HepG2 (cell line): Measurements from ENCODE around the gene NCLN. TPM values are rescaled to one million over a fixed set of nuclear protein-coding genes. Genes with fewer than 3 reads are reported as not detected.
A peak's percentile ranks its signal among the peaks of the same experiment; 100 is the strongest.

ENCODE experiments used
- ATAC-seq: fragments of 200-7000 bp; cut with Tn5 transposase; 3 replicates; pipeline ENCODE4 v1.9.1; 2020; ENCODE audit warnings: mild to moderate bottlenecking, moderate library complexity
- BruUV-seq: library from RNA; stranded (reverse); fragments of 400-500 nt; replicated peaks from 2 replicates; lab custom pipeline; 2021; lab: Mats Ljungman, UMichigan
- CTCF ChIA-PET: fragments of 300-600 bp; formaldehyde crosslinking; extraction: SDS; loops from one replicate; lab custom pipeline; 2021; ENCODE audit warnings: low total read pairs, inconsistent platforms, low intra/inter-chr PET ratio; lab: Yijun Ruan, JAX
- POLR2A ChIA-PET: fragments of 350-600 bp; sonication (Branson Sonifier 250); formaldehyde crosslinking; loops from one replicate; lab custom pipeline; 2020; ENCODE audit warnings: antibody characterized with exemption, inconsistent platforms; lab: Yijun Ruan, JAX
- DNase-seq: peaks from one replicate; pipeline ENCODE4 v3.0.0-alpha.2; 2015; ENCODE audit warnings: low spot score
- FAIRE-seq: peaks from 3 replicates; lab custom pipeline; 2011; peaks lifted over from hg19 to GRCh38; lab: Jason Lieb, UNC
- H2AFZ ChIP-seq: one replicate; pipeline ENCODE4 v1.6.1; 2011; ENCODE audit warnings: low read length, inconsistent platforms
- H3K27ac ChIP-seq: fragments of 300-600 bp; 3 replicates; pipeline ENCODE4 v1.8.0; 2011; ENCODE audit warnings: mixed run types, mild to moderate bottlenecking, mixed read lengths, low read length, inconsistent platforms; ENCODE audit not compliant: insufficient read depth; ENCODE audit errors: extremely low read length
- H3K27me3 ChIP-seq, 2 experiments: fragments of 200-600 bp in 1 of 2; 2 replicates in 1 of 2; 3 replicates in 1 of 2; pipeline versions ENCODE4 v1.6.0 to v1.8.0; 2011; ENCODE audit warnings: low read length in 2 of 2, mild to moderate bottlenecking in 2 of 2, moderate library complexity in 2 of 2, inconsistent platforms in 1 of 2; ENCODE audit not compliant: insufficient read depth in 2 of 2, control insufficient read depth in 1 of 2
- H3K36me3 ChIP-seq, 2 experiments: fragments of 200-600 bp in 1 of 2; replicated peaks in 1 of 2; 2 replicates in 1 of 2; 3 replicates in 1 of 2; pipeline versions ENCODE4 v1.5.1 to v1.8.0; 2011; ENCODE audit warnings: low read length in 2 of 2, inconsistent platforms in 1 of 2; ENCODE audit not compliant: insufficient read depth in 2 of 2, control insufficient read depth in 1 of 2
- H3K4me1 ChIP-seq: 2 replicates; pipeline ENCODE4 v1.5.1; 2012; ENCODE audit warnings: low read length, inconsistent platforms; ENCODE audit not compliant: insufficient read depth
- H3K4me2 ChIP-seq: 2 replicates; pipeline ENCODE4 v1.6.0; 2011; ENCODE audit warnings: low read depth, low read length, inconsistent platforms
- H3K4me3 ChIP-seq, 3 experiments: fragments of 200-600 bp in 1 of 3; sonication (generic), shearing (Covaris generic) in 1 of 3; replicated peaks in 1 of 3; 2 replicates each; pipeline ENCODE4 v1.5.1; 2011 to 2016; ENCODE audit warnings: low read length in 3 of 3, inconsistent platforms in 2 of 3, low read depth in 2 of 3, mild to moderate bottlenecking in 2 of 3, control low read depth in 1 of 3, mixed read lengths in 1 of 3; ENCODE audit not compliant: insufficient read depth in 1 of 3
- H3K79me2 ChIP-seq: one replicate; pipeline ENCODE4 v1.6.1; 2011; ENCODE audit warnings: low read length, inconsistent platforms; ENCODE audit not compliant: insufficient read depth
- H3K9ac ChIP-seq: 2 replicates; pipeline ENCODE4 v1.6.0; 2011; ENCODE audit warnings: mild to moderate bottlenecking, low read depth, low read length, inconsistent platforms; ENCODE audit not compliant: insufficient read depth
- H3K9me3 ChIP-seq: 2 replicates; pipeline ENCODE4 v1.5.1; 2012; ENCODE audit warnings: mild to moderate bottlenecking, low read length
- H4K20me1 ChIP-seq: 2 replicates; pipeline ENCODE4 v1.6.0; 2011; ENCODE audit warnings: inconsistent platforms, mild to moderate bottlenecking, low read length, moderate library complexity; ENCODE audit not compliant: insufficient read depth
- DMAP1 ChIP-seq: IDR thresholded peaks from 2 replicates; pipeline ENCODE4 v1.6.1; 2016
- KLF15 ChIP-seq: sonication (generic); formaldehyde crosslinking; IDR thresholded peaks from 2 replicates; pipeline ENCODE4 v1.8.1; 2023; ENCODE audit warnings: borderline replicate concordance, mild to moderate bottlenecking, inconsistent platforms, missing genetic modification reagents, mixed read lengths
- MAFK ChIP-seq, 2 experiments: IDR thresholded peaks in 1 of 2; conservative IDR thresholded peaks in 1 of 2; 2 replicates each; pipeline ENCODE4 v1.6.1; 2011; ENCODE audit warnings: improper control_type of control experiment in 2 of 2, low read length in 2 of 2
- MEIS1 ChIP-seq: sonication (generic); formaldehyde crosslinking; IDR thresholded peaks from 2 replicates; pipeline ENCODE4 v1.9.0; 2021; ENCODE audit warnings: mild to moderate bottlenecking, missing genetic modification reagents, moderate library complexity, borderline replicate concordance
- XRCC5 ChIP-seq: fragments of 200-400 bp; formaldehyde crosslinking; optimal IDR thresholded peaks from 2 replicates; pipeline ENCODE3; 2017; ENCODE audit warnings: mild to moderate bottlenecking, low read length
- YEATS4 ChIP-seq: sonication (generic); formaldehyde crosslinking; IDR thresholded peaks from 2 replicates; pipeline ENCODE4 v1.4.0; 2020; ENCODE audit warnings: missing genetic modification reagents, borderline replicate concordance
- ZNF121 ChIP-seq: sonication (generic); formaldehyde crosslinking; IDR thresholded peaks from 2 replicates; pipeline ENCODE4 v1.5.0; 2020; ENCODE audit warnings: mild to moderate bottlenecking, missing genetic modification reagents
- WGBS: methylation state at CpG from one replicate; pipeline ENCODE4 v1.1.6; 2017; ENCODE audit warnings: low lambda C conversion rate; 5-methylcytosine and 5-hydroxymethylcytosine counted together
- in situ Hi-C: cut with HindIII; loops from 2 replicates; pipeline ENCODE4 v1.10.0; 2017; ENCODE audit warnings: low pct_unique_long_range_greater_than_20kb; ENCODE audit not compliant: extremely low pct_ligation_motif_present
- intact Hi-C: fragments of 100-400 bp; cut with micrococcal nuclease; formaldehyde crosslinking; loops from one replicate; pipeline ENCODE4 v1.10.0; 2022; ENCODE audit not compliant: unreplicated experiment
- polyA plus RNA-seq, 8 experiments: library from polyadenylated mRNA; depleted of rRNA in 3 of 8; stranded (reverse) in 7 of 8; unstranded in 1 of 8; fragments of >200 nt; fragmentation: Illumina TruSeq in 4 of 8; extraction: Trizol in 4 of 8; gene quantifications; 2 replicates each; pipeline versions ENCODE4 v1.2.1 to v1.2.3, GENCODE V29; 2011 to 2016; ENCODE audit warnings: low read depth in 4 of 8, missing spikeins in 1 of 8, mixed read lengths in 1 of 8; ENCODE audit not compliant: insufficient read depth in 1 of 8
- total RNA-seq, 5 experiments: library from RNA; depleted of rRNA; stranded (reverse); fragments of >200 nt; fragmentation: Illumina TruSeq; extraction: Trizol; gene quantifications; 2 replicates each; pipeline ENCODE4 v1.2.3, GENCODE V29; 2016; ENCODE audit warnings: low read depth in 1 of 5
- TF ChIP-seq, protein P1 (sequence below): sonication (generic); formaldehyde crosslinking; IDR thresholded peaks from 2 replicates; pipeline ENCODE4 v1.4.0; 2020; ENCODE audit warnings: missing genetic modification reagents
- TF ChIP-seq, protein P2 (sequence below): sonication (generic); formaldehyde crosslinking; IDR thresholded peaks from 2 replicates; pipeline ENCODE4 v1.8.0; 2023; ENCODE audit warnings: mild to moderate bottlenecking, missing genetic modification reagents
- TF ChIP-seq, protein P3 (sequence below): sonication (generic); formaldehyde crosslinking; IDR thresholded peaks from 2 replicates; pipeline ENCODE4 v1.8.1; 2023; ENCODE audit warnings: mild to moderate bottlenecking, moderate library complexity, missing genetic modification reagents
- TF ChIP-seq, protein P4 (sequence below): IDR thresholded peaks from 2 replicates; pipeline ENCODE4 v1.6.1; 2016; ENCODE audit warnings: low read depth
- TF ChIP-seq, protein P5 (sequence below): IDR thresholded peaks from 2 replicates; pipeline ENCODE4 v1.6.1; 2016; ENCODE audit warnings: missing biosample characterization, missing genetic modification reagents, low read depth
- TF ChIP-seq, protein P6 (sequence below): sonication (generic); formaldehyde crosslinking; IDR thresholded peaks from 2 replicates; pipeline ENCODE4 v1.5.0; 2020; ENCODE audit warnings: missing genetic modification reagents

Gene NCLN
- total and polyA plus RNA-seq, 2 of the 13 experiments (the other 11 are each of a cell fraction or from before 2014, with no cell fraction given), result 42.6 to 56.0 TPM

DNA sequence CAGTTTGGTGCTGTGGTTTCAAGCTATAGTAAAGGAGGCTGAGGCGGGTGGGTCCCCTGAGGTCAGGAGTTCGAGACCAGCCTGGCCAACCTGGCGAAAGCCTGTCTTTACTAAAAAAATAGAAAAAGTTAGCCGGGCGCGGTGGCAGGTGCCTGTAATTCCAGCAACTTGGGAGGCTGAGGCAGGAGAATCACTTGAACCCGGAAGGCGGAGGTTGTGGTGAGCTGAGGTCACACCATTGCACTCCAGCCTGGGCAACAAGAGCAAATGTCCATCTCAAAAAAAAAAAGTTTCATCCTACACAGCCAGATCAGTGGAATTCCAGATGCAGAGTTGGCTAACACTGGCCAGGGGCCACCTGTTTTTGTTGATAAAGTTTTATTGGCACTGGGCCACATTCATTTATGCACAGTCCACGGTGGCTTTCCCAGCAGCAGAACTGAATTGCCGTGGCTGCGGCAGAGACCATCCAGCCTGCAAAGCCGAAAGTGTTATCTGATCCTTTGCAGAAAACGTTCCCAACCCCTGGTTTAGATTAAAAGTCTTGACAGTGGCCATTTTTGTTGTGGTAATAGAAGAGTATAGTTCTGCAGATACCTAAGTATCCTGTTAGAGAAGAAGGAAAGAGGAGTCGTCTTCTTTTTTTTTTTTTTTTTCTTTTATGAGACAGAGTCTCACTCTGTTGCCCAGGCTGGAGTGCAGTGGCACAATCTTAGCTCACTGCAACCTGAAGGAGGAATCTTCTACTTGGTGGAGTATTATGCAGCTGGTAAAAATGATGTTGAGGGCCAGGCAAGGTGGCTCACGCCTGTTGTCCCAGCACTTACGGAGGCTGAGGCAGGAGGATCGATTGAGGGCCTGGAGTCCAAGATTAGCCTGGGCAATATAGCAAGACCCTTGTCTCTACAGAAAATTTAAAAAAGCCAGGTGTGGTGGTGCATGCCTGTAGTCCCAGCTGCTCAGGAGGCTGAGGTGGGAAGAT lies 8.7 kb downstream of the NCLN start:
- WGBS, result 91% methylated on average over 17 of the region's 17 CpGs
- no peaks in the 10 kb centered on the region for H3K27me3 ChIP-seq
- TF ChIP-seq, protein P1, sequence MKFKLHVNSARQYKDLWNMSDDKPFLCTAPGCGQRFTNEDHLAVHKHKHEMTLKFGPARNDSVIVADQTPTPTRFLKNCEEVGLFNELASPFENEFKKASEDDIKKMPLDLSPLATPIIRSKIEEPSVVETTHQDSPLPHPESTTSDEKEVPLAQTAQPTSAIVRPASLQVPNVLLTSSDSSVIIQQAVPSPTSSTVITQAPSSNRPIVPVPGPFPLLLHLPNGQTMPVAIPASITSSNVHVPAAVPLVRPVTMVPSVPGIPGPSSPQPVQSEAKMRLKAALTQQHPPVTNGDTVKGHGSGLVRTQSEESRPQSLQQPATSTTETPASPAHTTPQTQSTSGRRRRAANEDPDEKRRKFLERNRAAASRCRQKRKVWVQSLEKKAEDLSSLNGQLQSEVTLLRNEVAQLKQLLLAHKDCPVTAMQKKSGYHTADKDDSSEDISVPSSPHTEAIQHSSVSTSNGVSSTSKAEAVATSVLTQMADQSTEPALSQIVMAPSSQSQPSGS (CRISPR knock-in tag), result no peak
- TF ChIP-seq, protein P2, sequence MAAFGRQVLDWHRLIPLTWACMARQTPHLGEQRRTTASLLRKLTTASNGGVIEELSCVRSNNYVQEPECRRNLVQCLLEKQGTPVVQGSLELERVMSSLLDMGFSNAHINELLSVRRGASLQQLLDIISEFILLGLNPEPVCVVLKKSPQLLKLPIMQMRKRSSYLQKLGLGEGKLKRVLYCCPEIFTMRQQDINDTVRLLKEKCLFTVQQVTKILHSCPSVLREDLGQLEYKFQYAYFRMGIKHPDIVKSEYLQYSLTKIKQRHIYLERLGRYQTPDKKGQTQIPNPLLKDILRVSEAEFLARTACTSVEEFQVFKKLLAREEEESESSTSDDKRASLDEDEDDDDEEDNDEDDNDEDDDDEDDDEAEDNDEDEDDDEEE (CRISPR knock-in tag), result no peak
- TF ChIP-seq, protein P3, sequence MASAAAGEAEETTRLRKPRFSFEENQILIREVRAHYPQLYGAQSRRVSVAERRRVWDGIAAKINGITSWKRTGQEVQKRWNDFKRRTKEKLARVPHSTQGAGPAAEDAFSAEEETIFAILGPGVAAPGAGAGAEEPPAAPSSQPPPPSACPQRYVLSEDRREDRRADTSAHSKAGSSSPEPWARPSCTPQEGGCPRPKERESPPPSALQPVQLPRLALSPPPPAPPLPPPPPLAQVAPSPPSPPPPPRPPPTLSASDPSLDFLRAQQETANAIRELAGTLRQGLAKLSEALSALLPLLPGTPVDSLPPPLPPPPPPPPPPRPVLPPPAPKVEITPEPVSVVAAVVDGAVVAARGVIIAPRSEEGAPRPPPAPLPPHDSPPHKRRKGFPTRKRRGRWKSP (CRISPR knock-in tag), result no peak
- no peak for TF ChIP-seq KLF15
- peak; percentile 45; the same call in 1 of the 2 replicates for TF ChIP-seq ZNF121 (CRISPR knock-in tag)
- TF ChIP-seq, protein P4, sequence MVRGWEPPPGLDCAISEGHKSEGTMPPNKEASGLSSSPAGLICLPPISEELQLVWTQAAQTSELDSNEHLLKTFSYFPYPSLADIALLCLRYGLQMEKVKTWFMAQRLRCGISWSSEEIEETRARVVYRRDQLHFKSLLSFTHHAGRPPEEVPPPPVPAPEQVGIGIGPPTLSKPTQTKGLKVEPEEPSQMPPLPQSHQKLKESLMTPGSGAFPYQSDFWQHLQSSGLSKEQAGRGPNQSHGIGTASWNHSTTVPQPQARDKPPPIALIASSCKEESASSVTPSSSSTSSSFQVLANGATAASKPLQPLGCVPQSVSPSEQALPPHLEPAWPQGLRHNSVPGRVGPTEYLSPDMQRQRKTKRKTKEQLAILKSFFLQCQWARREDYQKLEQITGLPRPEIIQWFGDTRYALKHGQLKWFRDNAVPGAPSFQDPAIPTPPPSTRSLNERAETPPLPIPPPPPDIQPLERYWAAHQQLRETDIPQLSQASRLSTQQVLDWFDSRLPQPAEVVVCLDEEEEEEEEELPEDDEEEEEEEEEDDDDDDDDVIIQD (CRISPR knock-in tag), result no peak
- TF ChIP-seq, protein P5, sequence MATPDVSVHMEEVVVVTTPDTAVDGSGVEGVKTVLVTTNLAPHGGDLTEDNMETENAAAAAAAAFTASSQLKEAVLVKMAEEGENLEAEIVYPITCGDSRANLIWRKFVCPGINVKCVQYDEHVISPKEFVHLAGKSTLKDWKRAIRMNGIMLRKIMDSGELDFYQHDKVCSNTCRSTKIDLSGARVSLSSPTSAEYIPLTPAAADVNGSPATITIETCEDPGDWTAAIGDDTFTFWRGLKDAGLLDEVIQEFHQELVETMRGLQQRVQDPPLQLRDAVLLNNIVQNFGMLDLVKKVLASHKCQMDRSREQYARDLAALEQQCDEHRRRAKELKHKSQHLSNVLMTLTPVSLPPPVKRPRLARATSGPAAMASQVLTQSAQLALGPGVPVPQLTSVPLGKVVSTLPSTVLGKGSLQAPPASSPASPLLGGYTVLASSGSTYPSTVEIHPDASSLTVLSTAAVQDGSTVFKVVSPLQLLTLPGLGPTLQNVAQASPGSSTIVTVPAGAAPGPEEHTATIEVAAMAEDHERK, result no peak
- no peak for TF ChIP-seq XRCC5
- TF ChIP-seq, protein P6, sequence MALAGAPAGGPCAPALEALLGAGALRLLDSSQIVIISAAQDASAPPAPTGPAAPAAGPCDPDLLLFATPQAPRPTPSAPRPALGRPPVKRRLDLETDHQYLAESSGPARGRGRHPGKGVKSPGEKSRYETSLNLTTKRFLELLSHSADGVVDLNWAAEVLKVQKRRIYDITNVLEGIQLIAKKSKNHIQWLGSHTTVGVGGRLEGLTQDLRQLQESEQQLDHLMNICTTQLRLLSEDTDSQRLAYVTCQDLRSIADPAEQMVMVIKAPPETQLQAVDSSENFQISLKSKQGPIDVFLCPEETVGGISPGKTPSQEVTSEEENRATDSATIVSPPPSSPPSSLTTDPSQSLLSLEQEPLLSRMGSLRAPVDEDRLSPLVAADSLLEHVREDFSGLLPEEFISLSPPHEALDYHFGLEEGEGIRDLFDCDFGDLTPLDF, result no peak
- no peak for TF ChIP-seq DMAP1 (CRISPR knock-in tag)
- TF ChIP-seq MAFK (conservative IDR thresholded peaks at IDR 0.05 in 1 of 2, IDR thresholded peaks at IDR 0.05 in 1 of 2; ENCODE audit: low read length in 2 of 2), result no peak
- no peak for TF ChIP-seq YEATS4
- no peak for TF ChIP-seq MEIS1 (CRISPR knock-in tag)

More for the DNA sequence above, 8.7 kb downstream of the NCLN start:
- no peaks in the 10 kb centered on the region for H4K20me1 ChIP-seq
- H3K27ac ChIP-seq, result no peak overlapping the region
- no peak for FAIRE-seq
- H3K9ac ChIP-seq, result no peak overlapping the region
- intact Hi-C loops, result no loop called here
- in situ Hi-C loops, result no loop called here
- H3K4me2 ChIP-seq, result no peak overlapping the region
- peaks cover 12% of the 10 kb centered on the region for H3K79me2 ChIP-seq
- H3K9me3 ChIP-seq, result no peaks in the 10 kb centered on the region
- ChIA-PET CTCF (no interaction called here), POLR2A (no interaction called here)
- H3K4me3 ChIP-seq, result no peak overlapping the region
- H3K36me3 ChIP-seq, result peaks cover 3 to 14% of the 10 kb centered on the region in 2 experiments; a peak in 2 of 5 replicates
- TSS peak; percentile 38 for BruUV-seq
- no peak overlapping the region for H2AFZ ChIP-seq
- no peak for DNase-seq
- no peaks in the 10 kb centered on the region for H3K4me1 ChIP-seq
- ATAC-seq, result no peak
